GM18520 (cell line): ENCODE results near the gene FGL2.
"Not testable (repeated sequence)": the region's sequence is repeated elsewhere in the genome, so short reads cannot be mapped to it uniquely, and the experiment has no call there.

Experiments
- ATAC-seq: cut with Tn5 transposase; IDR thresholded peaks from one replicate; pipeline ENCODE4 v1.9.1; 2021; ENCODE audit not compliant: unreplicated experiment

The FGL2 gene

DNA sequence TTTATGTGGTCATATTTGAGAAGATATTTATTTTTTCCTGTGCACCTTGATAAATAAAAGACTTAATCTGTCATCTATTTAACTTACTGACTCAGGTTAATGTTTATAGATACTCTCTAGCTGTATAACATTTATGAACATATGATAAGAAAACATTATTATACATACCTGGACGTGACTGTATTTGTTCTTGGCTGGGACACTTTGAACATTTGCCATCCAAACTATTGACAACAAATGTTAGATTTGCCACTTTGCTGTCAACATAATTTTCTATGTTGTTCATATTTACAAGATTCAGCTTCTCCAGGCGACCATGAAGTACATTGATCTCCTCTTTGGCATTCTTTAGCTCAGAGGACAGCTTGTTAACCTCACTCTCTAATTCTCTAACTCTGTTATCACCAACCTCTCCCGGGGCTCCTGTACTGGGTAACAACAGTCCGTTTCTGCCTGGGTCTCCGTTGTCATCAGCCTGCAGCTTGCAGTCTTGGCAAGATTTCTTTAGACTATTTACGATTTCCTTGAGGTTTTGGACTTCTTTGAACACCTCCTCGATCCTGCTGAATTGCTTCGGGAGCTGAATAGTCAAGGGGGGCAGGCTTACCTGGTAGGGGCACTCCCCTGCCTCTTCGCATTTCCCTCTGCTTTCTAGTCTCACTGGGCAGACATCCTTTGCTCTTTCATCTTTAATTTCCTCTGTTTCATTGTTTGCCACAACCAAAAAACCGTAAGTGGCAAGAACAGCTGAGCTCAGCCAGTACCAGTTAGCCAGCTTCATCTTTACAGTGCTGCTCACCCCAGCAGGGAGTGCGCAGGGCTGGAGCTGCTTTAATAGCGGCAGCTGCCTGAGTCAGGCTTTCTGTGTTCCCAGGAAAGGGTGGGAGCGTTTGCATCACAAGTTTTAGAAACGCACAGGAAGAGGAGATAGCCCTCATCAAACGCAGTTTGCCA, at the start of gene FGL2:
FGL2 (minus strand) TSS at position 807 of the 954 bp plus-strand sequence; CDS start at position 781, 26 bp downstream.
- ATAC-seq: no peak

DNA sequence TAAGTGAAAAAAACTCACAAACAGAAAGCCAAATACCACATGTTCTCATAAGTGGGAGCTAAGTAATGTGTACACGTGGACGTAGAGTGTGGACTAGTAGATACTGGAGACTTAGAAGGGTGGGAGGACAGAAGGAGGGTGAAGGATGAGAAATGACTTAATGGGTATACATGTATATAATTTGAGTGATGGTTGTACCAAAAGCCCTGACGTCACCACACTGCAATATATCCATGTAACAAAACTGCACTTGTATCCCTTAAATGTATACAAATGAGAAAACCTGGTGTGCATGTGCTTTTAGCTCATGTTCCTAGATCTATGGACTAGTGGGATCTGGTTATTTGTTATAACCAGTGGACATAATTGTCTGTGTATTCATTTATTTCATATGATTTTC, 48.5 kb upstream of the FGL2 start:
- no peak for ATAC-seq

GRCh38 chr7:77247206-77247850, 47.7 kb upstream of the FGL2 start:
- peak; percentile 73 for ATAC-seq

GRCh38 chr7:77246026-77246640, 46.5 kb upstream of the FGL2 start:
- no peak for ATAC-seq

GRCh38 chr7:77245015-77245755, 45.6 kb upstream of the FGL2 start:
- ATAC-seq: no peak

- ATAC-seq: no peak
These were observed 44.8 kb upstream of the FGL2 start for GRCh38 chr7:77244222-77244934.

- ATAC-seq: no peak
These were observed 42.9 kb upstream of the FGL2 start for GRCh38 chr7:77242554-77242953.

DNA sequence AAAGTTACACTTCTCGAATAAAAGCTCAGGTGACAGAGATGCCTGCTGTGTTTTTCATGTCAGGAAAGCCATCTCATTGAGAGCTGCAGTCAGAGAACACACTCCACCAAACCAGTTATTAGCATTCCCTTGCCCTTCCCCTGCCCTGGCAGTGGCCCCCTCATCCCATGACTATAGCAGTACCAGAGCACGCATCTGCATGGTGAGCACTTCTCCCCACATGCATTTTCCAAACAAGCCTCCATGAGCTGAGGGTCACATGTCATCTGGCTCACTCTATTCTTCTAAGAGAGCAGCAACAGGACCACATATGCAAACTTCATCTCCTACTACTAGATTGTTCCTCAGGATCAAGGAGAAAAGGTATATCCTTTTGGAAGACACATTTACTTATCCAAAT, 42.4 kb upstream of the FGL2 start:
- no peak for ATAC-seq

- no peak for ATAC-seq
These were observed 39.9 kb upstream of the FGL2 start for GRCh38 chr7:77239471-77239870.

DNA sequence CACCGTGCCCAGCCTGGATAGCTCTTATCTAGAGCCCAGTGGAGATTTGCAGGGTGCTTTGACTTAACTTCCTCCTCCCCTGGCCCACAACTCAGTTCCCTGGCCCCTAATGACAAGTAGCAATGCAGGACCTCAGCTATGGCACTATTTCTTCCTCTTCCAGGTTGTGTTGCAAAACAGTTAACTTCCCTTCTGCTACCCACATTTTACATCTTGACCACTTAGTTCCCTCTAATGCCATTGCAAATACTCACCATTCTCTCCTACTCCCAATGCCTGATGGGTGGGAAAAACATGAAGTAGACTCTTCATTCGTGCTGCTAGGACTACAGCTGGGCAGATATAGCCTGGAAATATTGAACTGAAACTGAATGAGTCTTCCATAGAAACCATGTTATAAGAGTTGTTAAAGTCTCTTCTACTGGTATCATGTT, 39.1 kb upstream of the FGL2 start:
- ATAC-seq: no peak

DNA sequence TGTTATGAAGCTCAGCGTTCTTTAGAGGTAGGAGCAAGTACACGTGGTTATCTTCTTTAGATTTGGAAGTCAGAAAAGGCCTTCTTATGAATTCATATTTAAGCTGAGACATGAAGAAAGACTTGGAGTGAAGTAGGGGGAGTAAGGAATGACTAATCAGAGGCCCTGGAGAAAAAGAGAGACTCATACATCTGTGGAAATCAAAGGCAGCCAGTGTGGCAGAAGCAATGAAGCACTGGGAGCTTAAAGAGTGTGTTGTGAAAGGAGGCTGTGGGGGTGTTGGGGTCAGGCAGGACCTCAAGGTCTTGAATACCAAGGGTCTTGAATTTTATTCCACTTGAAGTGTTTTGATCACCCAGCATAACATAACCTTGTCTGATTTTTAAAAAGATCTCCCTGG, 35.7 kb upstream of the FGL2 start:
- no peak for ATAC-seq

DNA sequence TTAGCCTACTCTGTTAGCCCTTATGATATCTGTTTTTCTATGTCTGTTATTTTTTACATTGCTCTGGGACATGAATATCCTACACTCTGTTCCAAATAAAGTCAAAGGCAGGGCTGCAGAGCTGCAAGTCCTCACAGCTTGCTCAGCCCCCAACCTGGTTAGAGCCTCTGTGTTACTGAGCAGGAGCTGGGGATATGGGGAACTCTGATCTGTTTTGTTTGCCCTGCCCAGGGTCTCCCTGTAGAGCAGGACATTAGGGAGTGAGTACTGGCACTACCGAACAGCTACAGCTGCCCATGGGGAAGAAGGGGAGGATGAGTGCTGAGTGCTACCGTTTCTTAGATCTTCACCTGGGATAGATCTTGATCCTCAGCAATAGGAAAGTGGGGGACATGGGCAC, 32.8 kb upstream of the FGL2 start:
- no peak for ATAC-seq

DNA sequence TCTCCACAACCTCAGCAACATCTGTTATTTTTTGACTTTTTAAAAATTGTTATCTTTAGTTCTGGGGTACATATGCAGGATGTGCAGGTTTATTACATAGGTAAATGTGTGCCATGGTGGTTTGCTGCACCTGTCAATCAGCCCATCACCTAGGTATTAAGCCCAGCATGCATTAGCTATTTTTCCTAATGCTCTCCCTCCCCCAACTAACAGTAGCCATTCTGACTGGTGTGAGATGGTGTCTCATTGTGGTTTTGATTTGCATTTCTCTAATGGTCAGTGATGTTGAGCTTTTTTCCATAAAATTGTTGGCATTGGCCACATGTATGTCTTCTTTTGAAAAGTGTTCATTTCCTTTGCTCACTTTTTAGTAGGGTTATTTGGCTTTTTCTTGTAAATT, 29.2 kb upstream of the FGL2 start:
- ATAC-seq: not testable (repeated sequence)

- no peak for ATAC-seq
These were observed 26.8 kb upstream of the FGL2 start for GRCh38 chr7:77226357-77226839.

DNA sequence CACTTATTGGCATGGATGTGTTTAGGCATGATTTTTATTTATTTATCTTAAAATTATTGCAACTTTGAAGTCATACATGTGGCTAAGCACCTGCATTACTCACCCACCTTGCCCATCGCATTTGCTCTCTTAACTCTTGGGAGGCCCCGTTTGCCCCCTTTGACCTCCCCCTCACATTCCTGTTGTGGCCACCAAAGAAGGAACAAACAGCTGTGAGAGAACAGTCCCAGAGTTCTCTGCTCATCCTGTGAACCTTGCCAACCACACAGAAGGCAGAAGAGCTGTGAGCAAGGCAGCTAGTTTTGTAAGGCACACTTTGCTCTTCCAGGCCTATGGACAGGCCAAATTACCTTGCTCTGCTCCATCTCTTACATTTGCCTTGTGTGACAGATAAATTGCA, 23.6 kb upstream of the FGL2 start:
- no peak for ATAC-seq

DNA sequence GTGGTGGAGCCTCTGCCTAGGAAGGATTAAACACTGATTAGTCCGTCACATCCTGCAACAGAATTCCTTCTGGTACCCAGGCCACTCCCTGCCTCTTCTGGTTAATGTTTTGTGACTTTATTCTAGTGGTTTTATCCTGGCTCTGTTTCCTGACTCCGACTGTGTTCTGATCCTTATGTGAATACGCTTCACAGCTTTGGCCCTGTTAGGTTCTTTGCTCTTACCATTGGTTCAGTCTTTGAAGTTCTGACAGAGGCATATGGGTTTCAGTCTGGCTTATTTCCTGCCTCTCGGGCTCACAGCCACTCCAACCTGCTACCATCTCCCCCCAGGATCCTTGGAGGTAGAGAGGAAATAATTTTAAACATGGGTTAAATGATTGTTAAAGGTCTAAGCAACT, 23.2 kb upstream of the FGL2 start:
- ATAC-seq: no peak

DNA sequence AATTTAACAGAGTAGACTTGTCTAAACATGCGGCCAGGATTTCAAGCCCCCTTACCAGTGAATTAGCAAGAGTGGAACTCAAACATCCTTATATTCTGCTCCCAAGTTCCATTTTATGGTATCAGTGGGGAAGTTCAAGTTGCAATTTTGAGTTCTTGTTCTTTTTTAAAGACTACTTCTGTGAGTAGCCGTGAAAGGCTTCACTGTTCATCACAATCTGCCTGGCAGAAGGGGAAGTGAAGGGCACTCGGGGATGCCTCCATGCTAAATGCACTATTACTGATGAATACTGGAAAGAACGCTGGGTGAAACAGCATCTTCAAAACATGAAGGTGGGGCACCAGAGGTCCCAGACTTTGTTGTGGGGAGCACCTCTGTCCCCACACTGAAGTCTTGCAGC, 22.4 kb upstream of the FGL2 start:
- no peak for ATAC-seq

DNA sequence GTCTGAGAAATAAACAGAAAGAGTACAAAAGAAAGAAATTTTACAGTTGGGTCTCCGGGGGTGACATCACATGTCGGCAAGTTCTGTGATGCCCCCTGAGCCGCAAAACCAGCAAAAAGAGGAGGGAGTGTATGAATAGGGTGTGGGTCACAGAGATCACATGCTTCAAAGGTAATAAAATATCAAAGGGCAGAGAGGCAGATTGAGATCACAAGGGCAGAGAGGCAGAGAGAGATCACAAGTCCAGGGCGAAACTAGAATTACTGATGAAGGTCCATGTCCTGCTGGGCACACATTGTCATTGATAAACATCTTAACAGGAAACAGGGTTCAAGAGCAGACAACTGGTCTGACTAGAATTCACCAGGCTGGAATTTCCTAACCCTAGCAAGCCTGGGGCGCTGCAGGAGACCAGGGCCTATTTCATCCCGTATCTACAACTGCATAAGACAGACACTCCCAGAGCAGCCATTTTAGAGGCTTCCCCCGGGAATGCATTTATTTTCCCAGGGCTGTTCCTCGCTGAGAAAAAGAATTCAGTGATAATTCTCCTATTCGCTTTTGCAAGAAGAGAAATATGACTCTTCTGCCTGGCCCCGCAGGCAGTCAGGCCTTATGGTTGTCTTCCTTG, 20.2 kb upstream of the FGL2 start:
- not testable (repeated sequence) for ATAC-seq

DNA sequence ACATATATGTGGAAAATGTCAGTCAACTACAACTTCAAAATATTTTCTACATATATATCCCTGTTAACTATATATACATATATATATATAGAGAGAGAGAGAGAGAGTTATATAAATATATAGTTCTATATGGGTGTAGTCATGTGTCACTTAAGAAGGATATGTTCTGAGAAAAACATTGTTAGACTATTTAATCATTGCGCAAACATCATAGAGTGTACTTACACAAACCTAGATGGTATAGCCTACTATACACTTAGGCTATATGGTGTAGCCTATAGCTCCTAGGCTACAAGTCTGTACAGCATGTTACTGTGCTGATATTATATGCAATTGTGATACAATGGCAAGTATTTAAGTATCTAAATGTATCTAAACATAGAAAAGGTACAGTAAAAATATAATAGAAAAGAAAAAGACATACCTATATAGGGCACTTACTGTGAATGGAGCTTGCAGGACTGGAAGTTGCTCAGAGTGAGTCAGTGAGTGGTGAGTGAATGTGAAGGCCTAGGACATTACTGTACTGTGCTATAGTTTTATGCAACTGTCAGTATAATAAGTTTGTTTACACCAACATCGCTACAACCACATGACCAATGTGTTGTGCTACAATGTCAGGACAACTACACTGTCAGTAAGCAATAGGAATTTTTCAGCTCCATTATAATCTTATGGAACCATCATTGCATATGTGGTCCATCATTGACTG, 18.0 kb upstream of the FGL2 start:
- no peak for ATAC-seq
